GM23338 (cell line): Measurements from ENCODE around the gene ATG7. TPM values are rescaled to one million over a fixed set of nuclear protein-coding genes. Genes with fewer than 3 reads are reported as not detected.

Experiments used
- ATAC-seq: fragments of 200-7000 bp; cut with Tn5 transposase; 3 replicates; pipeline ENCODE4 v1.9.1; 2020
- DNase-seq: peaks from one replicate; pipeline ENCODE4 v3.0.0-alpha.2; 2015; ENCODE audit warnings: low spot score
- H2AFZ ChIP-seq: fragments of 200-600 bp; sonication (generic); 2 replicates; pipeline ENCODE4 v1.8.0; 2016; ENCODE audit warnings: antibody characterized with exemption, mild to moderate bottlenecking, moderate library complexity
- H3F3A ChIP-seq: fragments of 200-600 bp; sonication (generic); replicated peaks from 2 replicates; pipeline ENCODE4 v1.8.0; 2017; ENCODE audit warnings: antibody characterized with exemption, mixed run types, low read depth
- H3K27ac ChIP-seq: fragments of 200-600 bp; sonication (generic); 2 replicates; pipeline ENCODE4 v1.6.1; 2016; ENCODE audit warnings: low read depth
- H3K27me3 ChIP-seq: fragments of 200-600 bp; sonication (generic); 2 replicates; pipeline ENCODE4 v1.8.0; 2016; ENCODE audit warnings: mild to moderate bottlenecking, mixed run types, moderate library complexity; ENCODE audit not compliant: insufficient read depth
- H3K36me3 ChIP-seq: fragments of 200-600 bp; sonication (generic); 2 replicates; pipeline ENCODE4 v1.8.0; 2016; ENCODE audit warnings: mild to moderate bottlenecking; ENCODE audit not compliant: insufficient read depth
- H3K4me1 ChIP-seq: fragments of 200-600 bp; sonication (generic); 2 replicates; pipeline ENCODE4 v1.8.0; 2016; ENCODE audit warnings: mild to moderate bottlenecking, moderate library complexity; ENCODE audit not compliant: insufficient read depth
- H3K4me2 ChIP-seq: fragments of 200-600 bp; sonication (generic); 2 replicates; pipeline ENCODE4 v1.7.1; 2017; ENCODE audit warnings: mixed run types
- H3K4me3 ChIP-seq: fragments of 200-600 bp; sonication (generic); 2 replicates; pipeline ENCODE4 v1.6.1; 2016; ENCODE audit warnings: mixed run types
- H3K79me2 ChIP-seq: fragments of 200-600 bp; sonication (generic); replicated peaks from 2 replicates; pipeline ENCODE4 v1.8.0; 2017; ENCODE audit warnings: mild to moderate bottlenecking; ENCODE audit not compliant: insufficient read depth
- H3K9me2 ChIP-seq: fragments of 200-600 bp; sonication (generic); 2 replicates; pipeline ENCODE4 v1.8.0; 2017; ENCODE audit not compliant: insufficient read depth
- H4K20me1 ChIP-seq: fragments of 200-600 bp; sonication (generic); replicated peaks from 2 replicates; pipeline ENCODE4 v1.8.0; 2017; ENCODE audit warnings: mild to moderate bottlenecking; ENCODE audit not compliant: insufficient read depth
- H3K27ac Mint-ChIP-seq: 2 replicates; pipeline ENCODE4 v1.8.0; 2020; ENCODE audit warnings: inconsistent platforms, mild to moderate bottlenecking, moderate library complexity, mixed read lengths
- H3K27me3 Mint-ChIP-seq: 3 replicates; pipeline ENCODE4 v1.8.0; 2022; ENCODE audit warnings: low read depth, mild to moderate bottlenecking, moderate library complexity, mixed read lengths, inconsistent platforms; ENCODE audit not compliant: insufficient read depth, poor library complexity
- H3K36me3 Mint-ChIP-seq: 3 replicates; pipeline ENCODE4 v1.8.0; 2021; ENCODE audit warnings: low read depth, mild to moderate bottlenecking, inconsistent platforms, moderate library complexity, mixed read lengths
- H3K4me1 Mint-ChIP-seq: 3 replicates; pipeline ENCODE4 v1.8.0; 2020; ENCODE audit warnings: mild to moderate bottlenecking, inconsistent platforms, mixed read lengths
- H3K4me3 Mint-ChIP-seq: 3 replicates; pipeline ENCODE4 v1.8.0; 2021; ENCODE audit warnings: moderate library complexity, mild to moderate bottlenecking, inconsistent platforms, mixed read lengths
- H3K9me3 Mint-ChIP-seq: 3 replicates; pipeline ENCODE4 v1.8.0; 2020; ENCODE audit warnings: moderate library complexity, mild to moderate bottlenecking, inconsistent platforms, mixed read lengths
- EZH2 ChIP-seq: fragments of 200-600 bp; sonication (generic); IDR thresholded peaks from one replicate; pipeline ENCODE4 v1.8.0; 2017; ENCODE audit warnings: antibody characterized with exemption, mild to moderate bottlenecking, low read depth; ENCODE audit not compliant: unreplicated experiment
- JUNB ChIP-seq: IDR thresholded peaks from one replicate; pipeline ENCODE4 v1.6.1; 2016; ENCODE audit warnings: antibody characterized with exemption; ENCODE audit not compliant: unreplicated experiment
- NANOG ChIP-seq: IDR thresholded peaks from 2 replicates; pipeline ENCODE4 v1.6.1; 2016; ENCODE audit warnings: antibody characterized with exemption, borderline replicate concordance
- POLR2AphosphoS5 ChIP-seq: IDR thresholded peaks from 2 replicates; pipeline ENCODE4 v1.6.1; 2016; ENCODE audit warnings: antibody characterized with exemption, low read depth
- ZNF331 ChIP-seq: fragments of 250-450 bp; sonication (Bioruptor Pico); IDR thresholded peaks from 2 replicates; pipeline ENCODE4 v1.5.0; 2020; ENCODE audit warnings: low read depth, mild to moderate bottlenecking, moderate library complexity
- polyA plus RNA-seq: library from polyadenylated mRNA; unstranded; fragments of >200 nt; fragmentation: Nextera tagmentation; extraction: Ambion mirVana; gene quantifications from 2 replicates; pipeline ENCODE4 v1.2.1, GENCODE V29; 2016
- total RNA-seq: library from RNA; depleted of rRNA; stranded (reverse); fragments of >200 nt; shearing (Covaris generic); gene quantifications from 2 replicates; pipeline ENCODE4 v1.2.3, GENCODE V29; 2014
- TF ChIP-seq, protein P1 (sequence below), 2 experiments: fragments of 200-600 bp in 1 of 2; sonication (generic) in 1 of 2; conservative IDR thresholded peaks; 2 replicates each; pipeline versions ENCODE4 v1.5.1 to v1.6.1; 2016 to 2017; ENCODE audit warnings: antibody characterized with exemption in 2 of 2, low read depth in 2 of 2, mild to moderate bottlenecking in 2 of 2, moderate library complexity in 1 of 2

The ATG7 gene
- total and polyA plus RNA-seq, 2 experiments from 2014 or later, result 16.2 to 36.7 TPM

DNA sequence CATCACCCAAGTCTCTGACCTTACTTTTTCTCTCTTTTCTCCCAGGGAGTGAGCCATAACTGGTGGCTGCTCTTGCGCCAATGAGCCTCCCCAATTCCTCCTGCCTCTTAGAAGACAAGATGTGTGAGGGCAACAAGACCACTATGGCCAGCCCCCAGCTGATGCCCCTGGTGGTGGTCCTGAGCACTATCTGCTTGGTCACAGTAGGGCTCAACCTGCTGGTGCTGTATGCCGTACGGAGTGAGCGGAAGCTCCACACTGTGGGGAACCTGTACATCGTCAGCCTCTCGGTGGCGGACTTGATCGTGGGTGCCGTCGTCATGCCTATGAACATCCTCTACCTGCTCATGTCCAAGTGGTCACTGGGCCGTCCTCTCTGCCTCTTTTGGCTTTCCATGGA lies 13.2 kb upstream of the ATG7 start:
- peaks cover 5% of the 10 kb centered on the region for H3K27me3 Mint-ChIP-seq
- H3K4me1 Mint-ChIP-seq, result no peaks in the 10 kb centered on the region
- H3K9me3 Mint-ChIP-seq, result peaks cover 6% of the 10 kb centered on the region; the same call in 1 of the 3 replicates

DNA sequence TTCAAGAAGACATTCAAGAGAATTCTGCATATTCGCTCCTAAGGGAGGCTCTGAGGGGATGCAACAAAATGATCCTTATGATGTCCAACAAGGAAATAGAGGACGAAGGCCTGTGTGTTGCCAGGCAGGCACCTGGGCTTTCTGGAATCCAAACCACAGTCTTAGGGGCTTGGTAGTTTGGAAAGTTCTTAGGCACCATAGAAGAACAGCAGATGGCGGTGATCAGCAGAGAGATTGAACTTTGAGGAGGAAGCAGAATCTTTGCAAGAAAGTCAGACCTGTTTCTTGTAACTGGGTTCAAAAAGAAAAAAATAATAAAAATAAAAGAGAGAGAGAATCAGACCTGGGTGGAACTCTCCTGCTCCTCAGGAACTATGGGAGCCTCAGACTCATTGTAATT lies 11.7 kb upstream of the ATG7 start:
- no peak overlapping the region for H3K27ac Mint-ChIP-seq
- Histone ChIP-seq H3K27ac (no peak overlapping the region), H3K79me2 (no peaks in the 10 kb centered on the region), H3K4me2 (no peak overlapping the region), H2AFZ (no peak overlapping the region), H3K27me3 (no peaks in the 10 kb centered on the region), H3K9me2 (0 out of 2 replicates have a peak, but pooled peaks cover 10% of the 10 kb centered on the region), H3K4me1 (no peaks in the 10 kb centered on the region), H3K4me3 (no peak overlapping the region), H3F3A (no peaks in the 10 kb centered on the region), H4K20me1 (no peaks in the 10 kb centered on the region), H3K36me3 (no peaks in the 10 kb centered on the region)
- TF ChIP-seq NANOG (no peak), EZH2 (no peak), POLR2AphosphoS5 (no peak)
- TF ChIP-seq, protein P1, sequence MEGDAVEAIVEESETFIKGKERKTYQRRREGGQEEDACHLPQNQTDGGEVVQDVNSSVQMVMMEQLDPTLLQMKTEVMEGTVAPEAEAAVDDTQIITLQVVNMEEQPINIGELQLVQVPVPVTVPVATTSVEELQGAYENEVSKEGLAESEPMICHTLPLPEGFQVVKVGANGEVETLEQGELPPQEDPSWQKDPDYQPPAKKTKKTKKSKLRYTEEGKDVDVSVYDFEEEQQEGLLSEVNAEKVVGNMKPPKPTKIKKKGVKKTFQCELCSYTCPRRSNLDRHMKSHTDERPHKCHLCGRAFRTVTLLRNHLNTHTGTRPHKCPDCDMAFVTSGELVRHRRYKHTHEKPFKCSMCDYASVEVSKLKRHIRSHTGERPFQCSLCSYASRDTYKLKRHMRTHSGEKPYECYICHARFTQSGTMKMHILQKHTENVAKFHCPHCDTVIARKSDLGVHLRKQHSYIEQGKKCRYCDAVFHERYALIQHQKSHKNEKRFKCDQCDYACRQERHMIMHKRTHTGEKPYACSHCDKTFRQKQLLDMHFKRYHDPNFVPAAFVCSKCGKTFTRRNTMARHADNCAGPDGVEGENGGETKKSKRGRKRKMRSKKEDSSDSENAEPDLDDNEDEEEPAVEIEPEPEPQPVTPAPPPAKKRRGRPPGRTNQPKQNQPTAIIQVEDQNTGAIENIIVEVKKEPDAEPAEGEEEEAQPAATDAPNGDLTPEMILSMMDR (conservative IDR thresholded peaks at IDR 0.05; ENCODE audit: low read depth in 2 of 2), result 0 out of 4 replicates have a peak, but pooled peaks of 1 of the 2 experiments have one; percentile 7
- no peak for ATAC-seq
- H3K4me3 Mint-ChIP-seq, result no peak overlapping the region
- no peak for DNase-seq
- H3K4me1 Mint-ChIP-seq, result no peaks in the 10 kb centered on the region
- no peaks in the 10 kb centered on the region for H3K9me3 Mint-ChIP-seq
- H3K27me3 Mint-ChIP-seq, result peaks cover 6% of the 10 kb centered on the region
- H3K36me3 Mint-ChIP-seq, result no peaks in the 10 kb centered on the region

More for the DNA sequence above, 13.2 kb upstream of the ATG7 start:
- 0 out of 2 replicates have a peak, but pooled peaks cover 10% of the 10 kb centered on the region for H3K9me2 ChIP-seq
- H3K79me2 ChIP-seq, result no peaks in the 10 kb centered on the region
- H3K4me1 ChIP-seq, result no peaks in the 10 kb centered on the region
- DNase-seq (no peak), ATAC-seq (no peak)
- H4K20me1 ChIP-seq, result no peaks in the 10 kb centered on the region
- H3K36me3 ChIP-seq, result no peaks in the 10 kb centered on the region
- H3K4me3 Mint-ChIP-seq, result no peak overlapping the region
- H3F3A ChIP-seq, result no peaks in the 10 kb centered on the region
- no peak overlapping the region for H3K4me3 ChIP-seq
- H3K27ac ChIP-seq, result no peak overlapping the region
- TF ChIP-seq ZNF331 (CRISPR knock-in tag) (no peak), JUNB (no peak)
- TF ChIP-seq, protein P1 (conservative IDR thresholded peaks at IDR 0.05; ENCODE audit: low read depth in 2 of 2), result peak in 1 of 2 experiments; percentile 17; a peak in 1 of 4 replicates
- no peaks in the 10 kb centered on the region for H3K36me3 Mint-ChIP-seq
- no peak overlapping the region for H3K4me2 ChIP-seq
- H2AFZ ChIP-seq, result no peak overlapping the region
- no peaks in the 10 kb centered on the region for H3K27me3 ChIP-seq
- H3K27ac Mint-ChIP-seq, result no peak overlapping the region
